CD4-positive, alpha-beta T cell treated with Interleukin-12 subunit alpha and Interleukin-12 subunit beta, for 1 hour (primary cell): ENCODE data around the gene XRCC5.

Source experiments
- DNase-seq: peaks from one replicate; pipeline ENCODE4 v3.0.0-alpha.2; 2020

The XRCC5 gene

DNA sequence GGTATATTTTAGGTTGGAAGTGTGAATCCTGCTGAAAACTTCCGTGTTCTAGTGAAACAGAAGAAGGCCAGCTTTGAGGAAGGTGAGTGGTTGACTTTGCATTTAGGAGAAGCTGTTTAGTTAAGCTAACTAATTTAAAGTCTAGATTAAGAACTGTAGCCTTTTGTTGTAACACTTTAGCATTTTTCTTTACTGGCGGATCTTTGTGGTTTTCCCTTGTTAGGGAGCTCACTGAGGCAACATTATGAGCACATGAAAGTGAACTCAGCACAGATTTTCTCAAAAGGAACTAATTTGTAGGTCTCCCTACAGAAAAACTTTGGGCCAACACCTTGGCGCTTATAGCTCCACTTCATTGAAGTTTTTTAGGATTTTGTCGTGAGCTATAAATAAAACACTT, 52.8 kb downstream of the XRCC5 start:
- no peak for DNase-seq

DNA sequence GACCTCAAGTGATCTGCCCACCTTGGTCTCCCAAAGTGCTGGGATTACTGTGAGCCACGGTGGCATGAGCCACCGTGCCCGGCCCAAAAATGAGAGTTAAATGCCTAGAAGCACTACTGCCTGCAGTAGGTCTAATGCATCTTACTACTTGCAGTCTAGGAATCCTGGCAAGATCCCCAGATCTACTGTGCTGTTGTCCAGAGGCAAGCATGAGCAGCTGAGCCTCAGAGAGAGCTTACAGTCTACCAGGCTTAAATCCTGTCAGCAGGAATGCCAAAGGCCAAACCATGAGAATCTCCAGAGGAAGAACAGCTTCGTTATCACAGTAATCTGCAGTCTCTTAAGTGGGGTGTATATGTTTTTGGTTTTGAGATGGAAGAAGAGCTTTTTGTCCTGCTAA, 54.4 kb downstream of the XRCC5 start:
- DNase-seq = no peak

DNA sequence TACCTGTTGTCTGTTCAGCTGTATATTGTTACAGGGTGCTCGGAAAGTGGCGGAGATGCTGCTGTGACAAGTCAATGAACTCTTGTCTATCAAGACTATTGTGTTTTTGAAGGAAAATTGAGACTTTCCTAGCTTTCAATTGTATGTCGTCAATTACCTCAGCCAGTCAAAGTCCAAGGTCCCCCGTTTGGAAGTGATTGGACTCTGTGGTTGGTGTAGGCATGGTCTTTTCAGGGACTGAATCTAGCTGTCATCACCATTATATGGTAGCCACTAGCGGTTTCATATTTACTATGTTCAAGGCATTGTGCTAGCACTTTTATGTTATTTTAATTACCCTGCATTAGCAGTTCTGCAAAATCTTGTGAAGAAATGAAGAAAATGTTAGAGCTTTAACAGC, 54.9 kb downstream of the XRCC5 start:
- no peak for DNase-seq

DNA sequence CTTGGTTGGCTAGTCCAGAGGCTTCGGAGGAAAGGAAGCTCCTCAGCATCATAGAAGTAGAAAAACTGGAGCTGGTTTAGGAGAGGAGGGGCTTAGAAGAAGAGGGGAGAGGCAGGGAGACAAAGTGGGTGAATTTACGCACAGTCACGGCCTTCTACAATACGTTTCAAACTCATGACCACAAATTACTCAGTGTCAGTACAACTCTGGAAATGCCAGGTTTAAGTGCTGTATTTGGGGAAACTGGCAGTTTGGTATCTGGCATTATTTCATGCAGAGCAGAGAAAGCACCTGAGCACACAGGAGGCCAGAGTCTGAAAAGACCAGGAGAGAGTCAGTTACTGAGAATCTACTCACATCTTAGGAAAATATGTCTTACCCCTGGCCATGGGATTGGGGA, 55.4 kb downstream of the XRCC5 start:
- DNase-seq = no peak

DNA sequence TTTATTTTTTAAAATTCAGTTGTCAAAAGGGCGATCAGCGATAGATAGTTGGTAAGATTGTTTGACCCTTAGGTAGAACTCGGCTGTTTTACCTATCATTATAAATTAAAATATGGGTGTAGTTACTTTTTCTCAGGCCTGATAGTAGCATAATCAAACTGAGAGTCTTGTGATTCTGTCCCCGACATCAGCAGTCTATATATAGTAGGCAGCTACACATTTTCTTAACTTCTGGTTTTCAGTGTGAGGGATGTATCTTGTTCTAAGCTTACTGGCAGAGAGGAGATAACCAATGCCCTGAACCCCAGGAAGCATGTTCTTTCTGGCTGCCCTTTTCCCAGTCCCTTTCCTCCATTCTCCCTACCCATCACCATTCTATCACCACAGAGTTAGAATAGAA, 56.6 kb downstream of the XRCC5 start:
- no peak for DNase-seq

DNA sequence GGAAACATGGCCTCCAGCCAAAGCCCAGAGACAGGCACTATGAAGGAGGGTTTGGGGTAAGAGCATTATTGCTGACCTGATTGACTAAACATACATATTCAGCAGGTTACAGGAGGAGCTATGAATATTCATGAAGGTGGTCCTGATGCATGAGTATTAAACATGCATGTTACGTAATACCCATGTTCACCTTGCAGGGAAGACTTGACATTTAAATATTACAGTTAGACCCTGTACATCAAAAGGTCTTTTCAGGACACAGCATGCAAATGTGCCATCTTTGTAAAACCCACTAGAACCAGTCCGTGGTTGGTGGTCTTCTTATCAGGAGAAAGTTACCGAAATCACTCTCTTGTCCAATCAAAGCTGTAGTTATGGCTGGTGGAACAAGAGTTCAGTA, 59.9 kb downstream of the XRCC5 start:
- no peak for DNase-seq

DNA sequence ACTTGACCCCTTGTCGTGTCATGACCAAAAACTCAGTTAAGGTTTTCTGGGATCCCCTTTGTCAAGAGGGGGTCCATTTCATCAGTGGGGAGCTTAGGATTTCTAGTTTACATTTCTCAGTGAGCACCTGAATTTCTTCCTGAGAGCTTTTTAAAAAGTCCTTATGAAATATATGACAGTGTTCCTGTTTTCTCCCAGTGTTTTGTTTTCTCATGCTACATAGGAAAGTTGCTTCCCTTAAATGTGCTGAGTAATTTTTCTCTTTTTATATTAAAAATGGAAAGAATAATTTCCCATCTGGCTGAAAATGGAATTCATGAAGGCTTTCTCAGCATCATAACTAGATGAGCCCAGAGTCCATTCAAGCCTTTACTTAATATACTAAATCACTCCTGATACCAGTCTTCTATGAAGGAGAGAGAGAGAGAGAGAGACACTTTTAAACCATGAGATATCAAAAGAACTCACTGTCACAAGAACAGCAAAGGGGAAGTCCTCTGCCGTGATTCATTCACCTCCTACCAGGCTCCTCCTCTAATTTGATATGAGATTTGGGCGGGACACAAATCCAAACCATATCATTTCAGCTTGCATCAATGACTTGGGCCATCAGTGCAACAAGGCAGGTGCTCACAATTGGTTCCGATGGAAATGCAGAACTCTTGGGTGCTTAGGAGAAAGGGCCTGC, 61.1 kb downstream of the XRCC5 start:
- no peak for DNase-seq

DNA sequence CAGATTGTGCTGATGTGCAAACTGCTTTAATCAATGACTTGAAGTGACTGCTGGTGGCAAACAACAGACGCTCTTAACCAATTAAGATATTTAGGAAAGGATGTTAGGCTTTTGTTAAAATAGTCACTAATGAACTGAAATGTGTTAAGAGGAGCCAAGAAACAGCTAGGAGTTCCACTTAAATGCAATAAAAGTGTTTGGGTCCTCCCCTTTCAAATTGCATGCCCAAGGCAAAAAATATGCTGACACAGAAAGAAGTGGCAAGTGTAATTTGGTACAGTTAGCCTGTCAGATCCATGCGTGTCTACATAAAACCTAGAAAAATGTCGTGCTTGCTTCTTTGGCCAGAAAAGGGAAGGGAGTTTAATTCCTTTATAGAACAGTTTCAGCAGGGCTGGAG, 61.9 kb downstream of the XRCC5 start:
- DNase-seq = no peak

DNA sequence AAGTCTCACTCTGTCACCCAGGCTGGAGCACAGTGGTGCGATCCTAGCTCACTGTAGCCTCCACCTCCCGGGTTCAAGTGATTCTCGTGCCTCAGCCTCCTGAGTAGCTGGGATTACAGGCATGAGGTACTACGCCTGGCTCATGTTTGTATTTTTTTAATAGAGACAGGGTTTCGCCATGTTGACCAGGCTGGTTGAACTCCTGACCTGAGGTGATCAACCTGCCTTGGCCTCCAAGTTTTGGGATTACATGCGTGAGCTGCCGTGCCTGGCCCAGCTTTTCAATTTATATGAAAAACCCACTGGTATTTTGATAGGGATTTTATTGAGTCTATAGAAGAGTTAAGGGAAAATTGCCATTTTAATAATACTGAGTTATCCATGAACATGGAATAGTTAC, 63.3 kb downstream of the XRCC5 start:
- no peak for DNase-seq

DNA sequence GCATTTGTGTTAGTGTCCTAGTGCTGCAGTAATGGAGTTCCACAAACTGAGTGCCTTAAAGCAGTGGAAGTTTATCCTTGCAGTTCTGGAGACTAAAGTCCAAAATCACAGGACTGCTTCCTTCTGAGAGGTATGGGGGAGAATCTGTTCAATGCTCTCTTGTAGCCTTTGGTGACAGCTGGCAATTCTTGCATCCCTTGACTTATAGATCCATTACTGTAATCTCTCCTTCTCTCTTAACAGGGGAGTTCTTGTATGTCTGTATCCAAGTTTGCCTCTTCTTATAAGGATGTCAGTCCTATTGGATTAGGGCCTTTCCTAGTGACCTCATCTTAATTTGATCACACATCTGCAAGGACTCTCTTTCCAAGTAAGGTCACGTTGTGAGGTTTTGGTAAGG, 69.9 kb downstream of the XRCC5 start:
- no peak for DNase-seq

DNA sequence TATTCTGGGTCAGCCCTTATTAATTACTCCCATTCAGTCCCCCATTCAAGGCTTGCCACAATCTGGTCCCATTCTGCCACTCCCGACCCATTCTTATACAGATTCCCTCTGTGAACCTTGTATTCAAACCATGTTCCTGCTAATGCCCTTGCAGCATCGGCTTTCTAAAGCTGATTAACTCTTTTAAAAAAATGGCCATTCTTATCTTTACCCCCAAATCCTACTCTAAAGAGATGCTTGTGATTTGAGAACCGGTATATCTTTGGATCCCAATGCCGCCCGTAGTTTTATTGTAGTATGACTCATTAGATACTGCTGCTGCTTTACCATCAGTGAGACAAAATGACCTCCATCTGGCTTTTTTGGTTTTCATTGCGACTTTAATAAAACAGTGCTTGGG, 72.2 kb downstream of the XRCC5 start:
- no peak for DNase-seq

DNA sequence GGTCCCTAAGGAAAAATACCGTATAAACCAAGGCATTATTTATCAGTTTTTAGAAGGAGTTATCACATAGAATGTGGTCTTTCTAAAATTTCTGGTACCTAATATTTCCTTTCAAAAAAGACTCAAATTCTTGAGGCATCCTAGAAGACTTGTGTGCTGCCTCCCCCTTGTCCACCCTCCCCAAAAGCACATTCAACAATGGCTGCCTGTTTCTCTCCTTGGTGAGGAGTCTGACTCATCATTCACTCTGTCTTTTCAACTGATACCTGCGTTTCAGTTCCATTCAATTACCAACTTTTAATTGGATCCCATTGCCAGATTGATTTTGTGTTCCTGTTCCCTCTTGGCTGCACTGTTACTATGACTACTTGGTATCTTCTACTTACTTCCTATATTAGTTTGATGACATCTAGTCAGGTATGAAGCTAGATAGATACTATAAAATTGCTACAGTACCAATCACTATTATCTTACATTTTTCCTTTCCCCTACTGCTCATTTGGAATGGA, 72.9 kb downstream of the XRCC5 start:
- no peak for DNase-seq

DNA sequence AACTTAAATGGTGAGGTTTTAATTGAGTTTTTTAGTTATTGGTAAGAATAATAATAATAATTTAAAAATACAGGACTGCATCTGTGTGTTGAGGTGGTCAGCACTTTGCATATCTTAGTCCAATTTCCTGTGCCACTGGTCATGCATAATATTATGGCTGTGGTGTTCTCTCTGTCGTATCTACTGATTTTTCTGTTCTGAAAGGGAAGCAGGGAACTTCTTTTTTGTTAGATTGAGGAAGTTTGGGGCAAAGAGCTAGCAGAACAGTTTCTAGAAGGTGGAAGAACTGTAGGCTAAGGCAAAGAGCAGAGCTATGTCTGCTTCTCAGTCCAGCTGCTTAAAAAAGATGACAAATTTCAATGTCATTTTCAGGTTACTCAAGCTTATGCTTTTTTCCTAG, 74.3 kb downstream of the XRCC5 start:
- no peak for DNase-seq

DNA sequence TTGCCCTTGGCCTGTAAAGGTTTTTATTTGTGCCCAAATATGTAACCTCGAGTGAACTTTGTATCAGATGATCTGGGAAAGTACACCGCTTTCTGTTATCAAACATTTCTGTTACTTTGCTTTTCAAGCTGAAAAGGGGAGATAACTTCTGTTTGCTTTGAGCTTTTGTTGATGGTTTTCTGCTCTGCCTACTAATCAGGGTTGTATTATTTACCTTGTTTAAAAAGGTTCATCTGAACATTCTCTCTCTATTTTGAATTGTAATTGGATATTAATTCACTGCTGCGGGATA, 79.4 kb downstream of the XRCC5 start:
- no peak for DNase-seq

DNA sequence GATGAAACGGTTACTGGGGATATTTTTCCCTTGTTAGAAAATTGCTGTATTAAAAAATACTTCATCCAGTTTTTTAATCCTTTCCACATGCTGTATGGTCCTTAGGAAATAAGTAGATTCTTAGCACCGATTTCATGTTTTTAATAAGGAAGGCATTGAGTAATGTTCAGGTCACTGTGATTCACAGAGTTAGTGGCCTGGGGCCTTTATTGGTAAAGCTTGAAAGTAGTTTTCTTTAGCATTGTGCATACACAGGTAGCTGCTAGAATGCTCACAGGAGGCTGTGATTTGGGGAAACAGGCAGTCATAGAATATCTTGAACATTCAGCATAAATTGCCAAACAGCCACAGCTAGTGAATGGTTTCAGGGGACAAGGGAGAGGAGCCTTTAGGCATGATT, 79.8 kb downstream of the XRCC5 start:
- no peak for DNase-seq

DNA sequence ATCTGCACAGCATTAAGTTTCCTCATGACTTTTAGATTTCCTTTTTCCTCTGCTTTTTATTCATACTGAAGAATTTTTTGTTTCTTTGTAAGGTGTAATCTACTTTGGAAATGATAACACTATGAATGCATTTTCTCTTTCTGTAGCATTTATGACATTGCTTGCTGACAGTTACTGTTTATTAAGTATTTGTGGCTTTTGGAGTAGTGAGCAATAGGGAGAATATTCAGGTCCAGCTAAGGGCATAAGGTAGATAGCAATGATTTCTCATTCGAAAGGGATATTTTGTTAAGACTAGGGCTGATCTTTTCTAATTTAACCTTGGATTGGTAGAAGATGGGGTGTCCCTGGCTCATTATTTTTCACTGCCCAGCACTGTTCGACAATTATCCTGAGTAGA, 80.3 kb downstream of the XRCC5 start:
- DNase-seq = no peak

DNA sequence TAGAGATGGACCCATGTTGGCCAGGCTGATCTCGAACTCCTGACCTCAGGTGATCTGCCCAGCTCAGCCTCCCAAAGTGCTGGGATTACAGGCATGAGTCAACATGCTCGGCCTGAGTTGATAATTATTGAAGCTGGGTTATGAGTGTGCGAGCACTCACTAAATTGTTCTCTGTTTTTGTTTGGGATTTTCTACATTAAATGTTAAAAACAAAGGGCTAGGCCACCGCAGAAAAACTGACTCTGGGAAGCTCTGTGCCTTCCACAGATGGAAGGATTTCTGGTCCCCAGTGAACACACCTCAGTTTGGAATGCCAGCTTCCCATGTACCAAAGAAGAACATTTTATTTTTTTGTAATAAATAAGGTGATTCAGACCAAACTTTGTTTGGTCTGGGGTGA, 83.0 kb downstream of the XRCC5 start:
- no peak for DNase-seq

DNA sequence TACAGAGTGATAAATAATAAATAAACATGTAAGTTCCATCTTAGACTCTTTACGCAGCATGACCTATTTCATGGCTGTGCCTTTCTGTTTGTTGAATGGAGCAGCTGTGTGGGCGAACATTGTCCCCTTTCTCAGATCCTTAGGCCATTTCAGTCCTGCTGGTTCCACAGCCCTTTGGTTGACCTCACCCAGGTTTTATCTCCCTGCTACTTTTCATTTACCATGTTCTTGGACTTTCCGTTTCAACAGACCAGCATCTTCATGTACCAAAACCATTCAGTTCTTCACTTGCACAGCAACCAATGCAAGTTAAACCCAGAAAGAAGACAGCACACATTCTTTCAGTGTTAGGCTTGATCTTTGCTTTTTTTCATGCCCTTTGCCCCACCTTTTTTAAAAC, 83.8 kb downstream of the XRCC5 start:
- DNase-seq = no peak

DNA sequence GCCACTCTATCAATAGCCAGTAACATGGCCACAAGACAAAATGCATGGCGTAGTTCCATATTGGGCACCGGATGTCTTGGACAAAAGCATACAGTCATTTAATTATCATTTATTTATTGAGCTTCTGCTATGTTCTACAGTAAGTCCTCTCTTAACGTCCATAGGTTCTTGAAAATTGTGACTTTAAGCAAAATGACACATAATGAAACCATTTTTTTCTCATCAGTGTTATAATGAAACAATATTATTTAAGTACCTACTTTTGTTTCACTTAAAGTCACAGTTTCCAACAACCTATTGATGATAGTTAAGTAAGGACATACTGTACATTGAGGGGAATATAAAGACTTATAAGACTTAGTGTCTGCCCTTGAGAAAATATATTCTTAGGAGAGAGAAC, 84.9 kb downstream of the XRCC5 start:
- DNase-seq = no peak

DNA sequence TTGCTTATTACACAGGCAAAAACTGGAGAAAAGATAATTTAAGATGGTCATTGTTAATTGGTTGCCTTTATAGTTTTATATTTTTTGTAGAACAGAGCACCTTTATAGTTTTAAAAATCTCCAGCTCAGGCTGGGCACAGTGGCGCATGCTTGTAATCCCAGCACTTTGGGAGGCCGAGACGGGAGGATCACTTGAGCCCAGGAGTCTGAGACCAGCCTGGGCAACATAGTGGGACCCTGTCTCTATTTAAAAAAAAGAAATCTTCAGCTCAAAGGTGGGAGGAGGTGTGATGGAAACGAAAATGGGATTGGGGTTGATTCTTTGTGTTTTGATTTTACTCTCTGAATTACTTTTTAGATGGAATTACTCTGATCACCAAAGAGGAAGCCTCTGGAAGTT, 85.4 kb downstream of the XRCC5 start:
- DNase-seq = no peak

DNA sequence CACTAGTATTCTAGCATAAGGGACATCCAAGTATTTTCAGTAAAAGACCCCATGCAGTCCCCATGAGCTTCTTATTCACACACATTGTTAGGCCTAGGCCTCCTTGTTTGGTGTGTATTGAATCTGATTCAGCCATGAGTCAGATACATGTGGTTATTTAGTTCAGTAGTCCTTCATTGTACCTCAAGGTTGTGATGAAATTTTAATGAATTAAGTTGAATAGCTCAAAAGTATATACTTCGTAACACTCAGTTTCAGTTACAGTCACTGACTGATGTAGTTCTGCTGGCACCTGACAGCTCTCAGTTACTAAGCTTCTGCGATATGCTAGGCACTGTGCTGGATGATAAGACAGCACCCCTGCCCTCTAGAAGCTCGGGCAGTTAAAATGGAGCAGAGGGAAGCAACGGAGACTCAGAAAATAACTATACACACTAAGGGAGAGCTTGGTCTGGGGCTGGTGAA, 86.4 kb downstream of the XRCC5 start:
- no peak for DNase-seq

DNA sequence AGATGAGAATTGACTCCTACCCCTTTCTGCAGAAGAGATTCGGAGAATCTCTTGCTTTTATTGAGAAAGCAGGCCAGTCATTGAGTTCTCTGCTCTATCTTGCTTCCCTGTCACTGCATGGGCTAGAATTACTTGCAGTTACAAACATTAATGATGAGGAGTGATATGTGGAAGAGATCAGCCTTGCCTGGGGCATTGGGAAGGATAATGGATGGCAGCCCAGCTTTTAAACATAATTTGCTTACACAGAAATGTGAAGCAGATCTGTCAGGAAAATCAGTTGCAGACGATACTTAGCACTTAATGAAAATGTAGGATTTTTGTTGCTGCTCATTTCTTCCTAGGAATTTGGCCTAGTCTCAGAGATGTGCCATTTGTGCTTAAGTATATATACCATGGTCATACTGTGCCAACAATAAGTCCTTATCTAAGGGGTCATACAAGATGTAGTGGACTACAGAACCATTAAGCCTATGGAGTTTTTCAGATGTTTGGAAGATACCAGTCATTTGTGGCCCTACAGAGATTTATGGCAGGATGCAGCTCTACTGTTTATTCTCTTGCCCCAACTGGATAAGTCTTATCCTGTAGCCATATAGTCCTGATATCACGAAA, 92.7 kb downstream of the XRCC5 start:
- no peak for DNase-seq

DNA sequence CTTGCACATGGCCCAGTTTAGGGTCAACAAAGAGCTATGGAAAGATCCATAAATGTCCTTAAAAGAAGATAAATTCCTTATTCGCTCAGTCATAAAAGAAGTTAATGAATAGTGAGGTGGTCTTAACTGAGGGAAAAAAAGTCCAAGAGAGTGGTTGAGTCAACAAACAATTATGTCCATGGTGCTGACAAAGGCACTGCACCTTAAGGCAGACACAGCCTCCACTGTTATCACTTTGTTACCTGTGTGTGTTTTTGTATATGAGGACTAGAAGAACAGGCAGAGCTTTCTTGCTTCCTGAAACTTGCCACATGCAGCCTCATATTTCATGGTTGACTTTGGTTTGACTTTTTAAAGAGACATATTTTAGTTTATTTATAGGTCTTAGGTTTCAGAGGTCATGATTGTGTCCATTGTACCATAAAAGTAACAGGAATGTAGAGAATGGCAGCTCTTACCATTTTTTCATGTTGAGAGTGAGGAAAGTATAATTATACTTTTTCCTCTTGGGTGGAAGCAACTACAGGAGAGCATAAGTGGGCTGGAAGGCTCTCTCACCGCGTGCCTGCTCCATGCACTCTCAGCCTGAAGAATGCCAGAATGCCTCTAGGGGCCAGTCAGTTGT, 93.6 kb downstream of the XRCC5 start:
- no peak for DNase-seq

DNA sequence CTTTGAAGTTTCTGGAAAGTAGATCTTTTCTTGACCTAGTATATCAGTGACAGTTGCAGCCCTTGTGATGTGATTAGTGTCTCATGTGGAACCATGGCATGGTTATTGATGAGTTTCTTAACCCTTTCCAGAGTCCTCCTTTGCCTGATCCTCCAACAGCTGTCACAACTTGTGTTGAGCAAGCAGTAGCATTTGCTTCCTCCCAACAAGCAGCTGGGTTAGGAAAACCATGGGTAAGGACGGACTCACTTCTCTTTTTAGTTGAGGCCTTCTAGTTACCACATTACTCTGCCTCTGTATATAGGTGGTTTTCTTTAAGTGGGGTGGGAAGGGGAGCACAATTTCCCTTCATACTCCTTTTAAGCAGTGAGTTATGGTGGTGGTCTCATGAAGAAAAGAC, 96.3 kb downstream of the XRCC5 start:
- DNase-seq = no peak
